Adrenal gland (tissue), 5 donors: ENCODE data around the gene WDR13.

ENCODE experiments used
- CTCF ChIP-seq, 6 experiments: fragments of 450-650 bp in 4 of 6; fragments of 200-600 bp in 2 of 6; sonication (generic) in 1 of 6; IDR thresholded peaks; 1 replicate in 5 of 6; 2 replicates in 1 of 6; pipeline versions ENCODE4 v1.5.1 to v1.8.0; 2016 to 2021; ENCODE audit warnings: antibody characterized with exemption in 6 of 6, mild to moderate bottlenecking in 2 of 6, moderate library complexity in 1 of 6
- POLR2A ChIP-seq, 2 donors: fragments of 450-650 bp; IDR thresholded peaks; one replicate each; pipeline ENCODE4 v1.6.1; 2017; ENCODE audit warnings: antibody characterized with exemption in 2 of 2, mild to moderate bottlenecking in 2 of 2, moderate library complexity in 1 of 2
- donor health status: DM: no; HTN: no; CAD: no.

GRCh38 chrX:48649102-48649501 lies 51.8 kb downstream of the WDR13 start:
- TF ChIP-seq POLR2A (IDR thresholded peaks at IDR 0.05) = no peak
- TF ChIP-seq CTCF (IDR thresholded peaks at IDR 0.05) = no peak
